Sigmoid colon (tissue), 7 donors: ENCODE measurements around the gene VCX3A. TPM values are rescaled to one million over a fixed set of nuclear protein-coding genes. Genes with fewer than 3 reads are reported as not detected.
"Not testable (repeated sequence)": the region's sequence is repeated elsewhere in the genome, so short reads cannot be mapped to it uniquely, and the experiment has no call there.

ENCODE experiments used
- DNase-seq: peaks from one replicate; pipeline ENCODE4 v3.0.0-alpha.2; 2019
- H3K27ac ChIP-seq, 4 donors: fragments of 200-600 bp; sonication (generic); one replicate each; pipeline ENCODE4 v1.5.1; 2016 to 2019; ENCODE audit warnings: mild to moderate bottlenecking in 1 of 4
- H3K27me3 ChIP-seq, 3 donors: fragments of 200-600 bp; sonication (generic); one replicate each; pipeline ENCODE4 v1.5.1; 2019; ENCODE audit warnings: mild to moderate bottlenecking in 1 of 3
- H3K36me3 ChIP-seq, 4 donors: fragments of 200-600 bp; sonication (generic); one replicate each; pipeline ENCODE4 v1.5.1; 2016 to 2019
- H3K4me1 ChIP-seq, 4 donors: fragments of 200-600 bp; sonication (generic); one replicate each; pipeline ENCODE4 v1.5.1; 2017 to 2019
- H3K4me3 ChIP-seq, 4 donors: fragments of 200-600 bp; sonication (generic); one replicate each; pipeline ENCODE4 v1.5.1; 2017 to 2019; ENCODE audit warnings: mild to moderate bottlenecking in 2 of 4, moderate library complexity in 1 of 4
- H3K9me3 ChIP-seq, 4 donors: fragments of 200-600 bp in 3 of 4; sonication (generic) in 3 of 4; one replicate each; pipeline versions ENCODE4 v1.5.1 to v1.6.1; 2013 to 2019
- CTCF ChIP-seq, 4 experiments: fragments of 450-650 bp in 3 of 4; fragments of 200-600 bp in 1 of 4; IDR thresholded peaks; one replicate each; pipeline ENCODE4 v1.5.1; 2016 to 2019; ENCODE audit warnings: antibody characterized with exemption in 4 of 4, mild to moderate bottlenecking in 3 of 4, moderate library complexity in 2 of 4
- EP300 ChIP-seq, 4 donors: sonication (generic); formaldehyde crosslinking; IDR thresholded peaks; one replicate each; pipeline ENCODE4 v1.6.1; 2017; ENCODE audit warnings: antibody characterized with exemption in 4 of 4
- POLR2A ChIP-seq, 2 donors: fragments of 450-650 bp; IDR thresholded peaks; one replicate each; pipeline ENCODE4 v1.6.1; 2016; ENCODE audit warnings: antibody characterized with exemption in 2 of 2, mild to moderate bottlenecking in 2 of 2, moderate library complexity in 2 of 2
- POLR2AphosphoS5 ChIP-seq, 4 donors: sonication (generic); formaldehyde crosslinking; IDR thresholded peaks; one replicate each; pipeline ENCODE4 v1.6.1; 2017; ENCODE audit warnings: antibody characterized with exemption in 4 of 4
- WGBS, 2 donors: extraction: QIAGEN DNeasy Blood & Tissue Kit; methylation state at CpG; one replicate each; pipeline ENCODE4 v1.1.7; 2013; 5-methylcytosine and 5-hydroxymethylcytosine counted together
- intact Hi-C: fragments of 100-400 bp; cut with DNase I; formaldehyde crosslinking; loops from one replicate; pipeline ENCODE4 v1.15.1; 2023
- polyA plus RNA-seq, 3 donors: library from polyadenylated mRNA; stranded (reverse); fragments of 200-250 nt; gene quantifications; one replicate each; pipeline ENCODE4 v1.2.3, GENCODE V29; 2013
- total RNA-seq, 4 donors: library from RNA; depleted of rRNA; stranded (reverse); fragments of >200 nt; gene quantifications; one replicate each; pipeline ENCODE4 v1.1.0, GENCODE V29; 2016
- donor health status: healthy with polysubstance abuse.
- donor health status: Bipolar disorder and iron deficiency.
- donor health status: healthy.

VCX3A gene
- total RNA-seq (not detected), polyA plus RNA-seq (not detected)

GRCh38 chrX:6535018-6535417 lies at the start of gene VCX3A:
Gene VCX3A, minus strand, starts transcription at chrX:6535118. Its CDS starts 621 bp downstream, at chrX:6534497.
- H3K27me3 ChIP-seq, H3K9me3 ChIP-seq, H3K4me1 ChIP-seq, DNase-seq, intact Hi-C loops, H3K27ac ChIP-seq, H3K4me3 ChIP-seq, H3K36me3 ChIP-seq: not testable (repeated sequence)
- WGBS, 2 donors, result 86 to 96% methylated on average over 1 of the region's 1 CpG

GRCh38 chrX:6574762-6575161 lies 39.8 kb upstream of the VCX3A start:
- Histone ChIP-seq H3K4me3 (no peak overlapping the region), H3K27ac (no peak overlapping the region), H3K9me3 (no peaks in the 10 kb centered on the region), H3K27me3 (no peaks in the 10 kb centered on the region), H3K4me1 (no peaks in the 10 kb centered on the region), H3K36me3 (no peaks in the 10 kb centered on the region)
- no peak for DNase-seq
- 76% methylated on average over 5 of the region's 5 CpGs for WGBS, 2 donors
- TF ChIP-seq CTCF (IDR thresholded peaks at IDR 0.05), result no peak
- TF ChIP-seq POLR2A (IDR thresholded peaks at IDR 0.05), result no peak
- TF ChIP-seq EP300 (IDR thresholded peaks at IDR 0.05), result no peak
- TF ChIP-seq POLR2AphosphoS5 (IDR thresholded peaks at IDR 0.05), result no peak
- intact Hi-C loops, result no loop called here

GRCh38 chrX:6568031-6568430 lies 33.1 kb upstream of the VCX3A start:
- Histone ChIP-seq H3K36me3 (no peaks in the 10 kb centered on the region), H3K9me3 (no peaks in the 10 kb centered on the region), H3K27ac (no peak overlapping the region), H3K27me3 (no peaks in the 10 kb centered on the region), H3K4me3 (no peak overlapping the region), H3K4me1 (no peaks in the 10 kb centered on the region)
- DNase-seq, result no peak
- intact Hi-C loops, result no loop called here
- no peak for TF ChIP-seq POLR2AphosphoS5 (IDR thresholded peaks at IDR 0.05)
- no peak for TF ChIP-seq EP300 (IDR thresholded peaks at IDR 0.05)
- WGBS, 2 donors, result 41 to 69% methylated on average over 3 of the region's 3 CpGs

GRCh38 chrX:6558979-6559378 lies 24.1 kb upstream of the VCX3A start:
- 86 to 88% methylated on average over 5 of the region's 5 CpGs for WGBS, 2 donors
- H3K27ac ChIP-seq, result no peak overlapping the region
- DNase-seq, result no peak
- H3K4me1 ChIP-seq, result no peaks in the 10 kb centered on the region
- no peaks in the 10 kb centered on the region for H3K36me3 ChIP-seq
- intact Hi-C loops, result no loop called here
- no peaks in the 10 kb centered on the region for H3K27me3 ChIP-seq
- TF ChIP-seq CTCF (IDR thresholded peaks at IDR 0.05) (no peak), EP300 (IDR thresholded peaks at IDR 0.05) (no peak), POLR2A (IDR thresholded peaks at IDR 0.05) (no peak), POLR2AphosphoS5 (IDR thresholded peaks at IDR 0.05) (no peak)
- no peaks in the 10 kb centered on the region for H3K9me3 ChIP-seq
- no peak overlapping the region for H3K4me3 ChIP-seq

- intact Hi-C loops, result no loop called here
- Histone ChIP-seq H3K36me3 (no peaks in the 10 kb centered on the region), H3K27me3 (no peaks in the 10 kb centered on the region), H3K27ac (no peak overlapping the region), H3K4me1 (no peaks in the 10 kb centered on the region), H3K4me3 (no peak overlapping the region), H3K9me3 (no peaks in the 10 kb centered on the region)
- WGBS, 2 donors, result 91 to 97% methylated on average over 3 of the region's 3 CpGs
- DNase-seq, result no peak
- TF ChIP-seq POLR2A (IDR thresholded peaks at IDR 0.05) (no peak), CTCF (IDR thresholded peaks at IDR 0.05) (no peak), EP300 (IDR thresholded peaks at IDR 0.05) (no peak), POLR2AphosphoS5 (IDR thresholded peaks at IDR 0.05) (no peak)
Observed at GRCh38 chrX:6557690-6558089, 22.8 kb upstream of the VCX3A start.

- Histone ChIP-seq H3K27ac (no peak overlapping the region), H3K4me3 (no peak overlapping the region), H3K4me1 (no peaks in the 10 kb centered on the region), H3K36me3 (no peaks in the 10 kb centered on the region), H3K9me3 (no peaks in the 10 kb centered on the region), H3K27me3 (no peaks in the 10 kb centered on the region)
- TF ChIP-seq POLR2A (IDR thresholded peaks at IDR 0.05) (no peak), POLR2AphosphoS5 (IDR thresholded peaks at IDR 0.05) (no peak), EP300 (IDR thresholded peaks at IDR 0.05) (no peak), CTCF (IDR thresholded peaks at IDR 0.05) (no peak)
- 73 to 82% methylated on average over 8 of the region's 8 CpGs for WGBS, 2 donors
- intact Hi-C loops, result no loop called here
- DNase-seq, result no peak
Observed at GRCh38 chrX:6550999-6551398, 16.1 kb upstream of the VCX3A start.
